Activated CD4-positive, alpha-beta memory T cell treated with anti-CD3 and anti-CD28 coated beads for 36 hours (primary cell): ENCODE measurements around the gene SKIC8. TPM values are rescaled to one million over a fixed set of nuclear protein-coding genes. Genes with fewer than 3 reads are reported as not detected.

Source experiments
- total RNA-seq, 2 experiments: library from RNA; stranded (reverse); gene quantifications; one replicate each; pipeline ENCODE4 v1.2.3, GENCODE V29; 2021

SKIC8 gene
- total RNA-seq, 2 experiments from 2014 or later: 50.1 to 51.3 TPM

Other genes with a start within 250 kb of the SKIC8 start
- gene TBC1D2B, start 221.9 kb downstream of the SKIC8 start, total RNA-seq: 10 to 100 TPM; 47.9 to 57.8 TPM
- not detected for gene SH2D7, start 207.0 kb downstream of the SKIC8 start, total RNA-seq
- 1 to 10 TPM; 2.0 to 2.2 TPM for gene CIB2, start 168.2 kb downstream of the SKIC8 start, total RNA-seq
- gene IDH3A, start 150.2 kb downstream of the SKIC8 start, total RNA-seq: 100 to 1,000 TPM; 106 to 111 TPM
- under 1 TPM in 1 of 2 experiments, not detected in 1; 0.26 TPM for gene ACSBG1, start 65.0 kb downstream of the SKIC8 start, total RNA-seq
- 10 to 100 TPM; 36.3 to 39.6 TPM for gene DNAJA4, start 35.0 kb downstream of the SKIC8 start, total RNA-seq
- not detected for gene CRABP1, start 40.7 kb upstream of the SKIC8 start, total RNA-seq
- gene IREB2, start 138.6 kb upstream of the SKIC8 start, total RNA-seq: 10 to 100 TPM; 52.8 to 53.7 TPM
- 1 to 10 TPM; 2.2 to 2.7 TPM for gene HYKK, start 208.0 kb upstream of the SKIC8 start, total RNA-seq
- 100 to 1,000 TPM; 220 to 226 TPM for gene PSMA4, start 240.8 kb upstream of the SKIC8 start, total RNA-seq